H1 (cell line): ENCODE measurements around the gene SEC14L6. TPM values are rescaled to one million over a fixed set of nuclear protein-coding genes. Genes with fewer than 3 reads are reported as not detected.
"Not testable (repeated sequence)": the region's sequence is repeated elsewhere in the genome, so short reads cannot be mapped to it uniquely, and the experiment has no call there.

ENCODE experiments used
- CTCF ChIA-PET: fragments of 300-600 bp; sonication (Branson Sonifier 250); formaldehyde crosslinking; loops from one replicate; lab custom pipeline; 2021; ENCODE audit not compliant: partially characterized antibody; lab: Charles Lee
- POLR2A ChIA-PET: fragments of 300-600 bp; sonication (Branson Sonifier 250); formaldehyde crosslinking; loops from one replicate; lab custom pipeline; 2021; ENCODE audit warnings: inconsistent platforms; ENCODE audit not compliant: partially characterized antibody; lab: Charles Lee
- DNase-seq, 2 experiments: peaks; one replicate each; pipeline versions ENCODE4 v3.0.0 to v3.0.0-alpha.2; 2010 to 2022; ENCODE audit warnings: low spot score in 2 of 2, low read depth in 1 of 2, mixed read lengths in 1 of 2
- FAIRE-seq: peaks from 2 replicates; lab custom pipeline; 2011; peaks lifted over from hg19 to GRCh38; lab: Jason Lieb, UNC
- H2AFZ ChIP-seq: 2 replicates; pipeline ENCODE4 v1.8.1; 2012; ENCODE audit warnings: low read length, inconsistent platforms
- H2AK5ac ChIP-seq: 2 replicates; pipeline ENCODE4 v1.6.1; 2013; ENCODE audit warnings: low read depth, low read length
- H2BK120ac ChIP-seq: replicated peaks from 2 replicates; pipeline ENCODE3; 2013; ENCODE audit warnings: low read depth, low read length, inconsistent platforms
- H2BK12ac ChIP-seq: 2 replicates; pipeline ENCODE4 v1.6.1; 2013; ENCODE audit warnings: low read depth, low read length
- H2BK15ac ChIP-seq: 2 replicates; pipeline ENCODE4 v1.6.1; 2013; ENCODE audit warnings: low read length
- H2BK20ac ChIP-seq: 2 replicates; pipeline ENCODE4 v1.6.1; 2013; ENCODE audit warnings: low read length
- H2BK5ac ChIP-seq: 2 replicates; pipeline ENCODE4 v1.6.1; 2013; ENCODE audit warnings: low read depth, low read length
- H3K14ac ChIP-seq: 2 replicates; pipeline ENCODE4 v1.6.1; 2013; ENCODE audit warnings: inconsistent platforms; ENCODE audit not compliant: insufficient read length
- H3K18ac ChIP-seq: 2 replicates; pipeline ENCODE4 v1.6.1; 2013; ENCODE audit warnings: low read length; ENCODE audit errors: extremely low read depth
- H3K23ac ChIP-seq: 2 replicates; pipeline ENCODE4 v1.6.1; 2013; ENCODE audit warnings: inconsistent platforms; ENCODE audit not compliant: insufficient read length
- H3K23me2 ChIP-seq: 2 replicates; pipeline ENCODE4 v1.6.1; 2013; ENCODE audit warnings: low read depth, low read length
- H3K27ac ChIP-seq: 2 replicates; pipeline ENCODE4 v1.6.1; 2011; ENCODE audit warnings: low read depth, low read length, inconsistent platforms
- H3K27me3 ChIP-seq, 4 experiments: replicated peaks in 1 of 4; 1 replicate in 1 of 4; 2 replicates in 3 of 4; pipeline versions ENCODE4 v1.6.1 to v1.8.1; 2011 to 2013; ENCODE audit warnings: low read length in 3 of 4, mild to moderate bottlenecking in 3 of 4, inconsistent platforms in 2 of 4, mixed read lengths in 2 of 4, moderate library complexity in 1 of 4; ENCODE audit not compliant: control insufficient read depth in 3 of 4, insufficient read depth in 3 of 4; ENCODE audit errors: extremely low read depth in 1 of 4
- H3K36me3 ChIP-seq, 4 experiments: 2 replicates each; pipeline versions ENCODE4 v1.6.1 to v1.8.1; 2011 to 2013; ENCODE audit warnings: mild to moderate bottlenecking in 4 of 4, low read length in 3 of 4, moderate library complexity in 2 of 4, control low read depth in 1 of 4, inconsistent platforms in 1 of 4; ENCODE audit not compliant: insufficient read depth in 4 of 4, control insufficient read depth in 2 of 4
- H3K4ac ChIP-seq: replicated peaks from 2 replicates; pipeline ENCODE3; 2013; ENCODE audit warnings: low read length, low read depth, mixed read lengths, inconsistent platforms; ENCODE audit not compliant: insufficient read length
- H3K4me1 ChIP-seq, 4 experiments: replicated peaks in 1 of 4; 1 replicate in 1 of 4; 2 replicates in 3 of 4; pipeline versions ENCODE4 v1.6.1 to v1.8.1; 2011 to 2013; ENCODE audit warnings: low read length in 3 of 4, inconsistent platforms in 2 of 4, mixed read lengths in 1 of 4; ENCODE audit not compliant: insufficient read depth in 4 of 4, control insufficient read depth in 3 of 4
- H3K4me2 ChIP-seq, 2 experiments: 2 replicates each; pipeline versions ENCODE4 v1.6.1 to v1.8.1; 2011 to 2013; ENCODE audit warnings: low read depth in 2 of 2, low read length in 2 of 2, control low read depth in 1 of 2, inconsistent platforms in 1 of 2, mild to moderate bottlenecking in 1 of 2; ENCODE audit not compliant: insufficient read depth in 1 of 2
- H3K4me3 ChIP-seq, 4 experiments: fragments of 200-600, 300-600 bp in 1 of 4; sonication (generic), shearing (Covaris generic), sonication (Bioruptor Twin) in 1 of 4; 2 replicates each; pipeline versions ENCODE4 v1.5.1 to v1.8.1; 2011 to 2016; ENCODE audit warnings: low read length in 4 of 4, low read depth in 3 of 4, control low read depth in 2 of 4, inconsistent platforms in 2 of 4, mild to moderate bottlenecking in 2 of 4, mixed read lengths in 1 of 4, moderate library complexity in 1 of 4; ENCODE audit not compliant: insufficient read depth in 2 of 4; ENCODE audit errors: extremely low read depth in 1 of 4
- H3K56ac ChIP-seq: replicated peaks from 2 replicates; pipeline ENCODE3; 2013; ENCODE audit warnings: low read depth, mild to moderate bottlenecking, mixed read lengths, low read length, inconsistent platforms; ENCODE audit not compliant: insufficient read length
- H3K79me1 ChIP-seq: 2 replicates; pipeline ENCODE4 v1.6.1; 2013; ENCODE audit warnings: low read depth, low read length, control low read depth
- H3K79me2 ChIP-seq, 2 experiments: 2 replicates each; pipeline versions ENCODE4 v1.6.1 to v1.8.1; 2012 to 2013; ENCODE audit warnings: low read length in 2 of 2, mild to moderate bottlenecking in 2 of 2, inconsistent platforms in 1 of 2; ENCODE audit not compliant: insufficient read depth in 2 of 2, control insufficient read depth in 1 of 2
- H3K9ac ChIP-seq, 4 experiments: replicated peaks in 1 of 4; 1 replicate in 1 of 4; 2 replicates in 3 of 4; pipeline versions ENCODE4 v1.6.1 to v1.8.1; 2011 to 2013; ENCODE audit warnings: low read depth in 3 of 4, low read length in 3 of 4, control low read depth in 2 of 4, mild to moderate bottlenecking in 2 of 4, moderate library complexity in 2 of 4, inconsistent platforms in 1 of 4; ENCODE audit errors: extremely low read depth in 1 of 4
- H3K9me3 ChIP-seq, 2 experiments: 2 replicates each; pipeline versions ENCODE4 v1.6.1 to v1.8.1; 2012 to 2013; ENCODE audit warnings: mild to moderate bottlenecking in 2 of 2, moderate library complexity in 2 of 2, control low read depth in 1 of 2, inconsistent platforms in 1 of 2, low read depth in 1 of 2, low read length in 1 of 2, mixed read lengths in 1 of 2; ENCODE audit not compliant: insufficient read depth in 2 of 2
- H4K20me1 ChIP-seq, 2 experiments: replicated peaks in 1 of 2; 2 replicates each; pipeline versions ENCODE3 to v1.8.1; 2011 to 2013; ENCODE audit warnings: inconsistent platforms in 2 of 2, low read length in 2 of 2, mild to moderate bottlenecking in 1 of 2; ENCODE audit not compliant: insufficient read depth in 2 of 2, control insufficient read depth in 1 of 2
- H4K5ac ChIP-seq: 2 replicates; pipeline ENCODE4 v1.6.1; 2013; ENCODE audit warnings: low read length, low read depth, mixed read lengths, inconsistent platforms; ENCODE audit not compliant: insufficient read length
- H4K8ac ChIP-seq: 2 replicates; pipeline ENCODE4 v1.8.0; 2013; ENCODE audit warnings: mild to moderate bottlenecking, moderate library complexity, low read length, inconsistent platforms; ENCODE audit not compliant: insufficient read depth; ENCODE audit errors: extremely low read depth
- H4K91ac ChIP-seq: replicated peaks from 2 replicates; pipeline ENCODE3; 2013; ENCODE audit warnings: low read length, mixed read lengths, inconsistent platforms; ENCODE audit not compliant: insufficient read length
- WGBS, 2 experiments: shearing (Covaris generic) in 1 of 2; methylation state at CpG; one replicate each; pipeline versions ENCODE4 v1.1.6 to v1.1.7; 2013 to 2015; ENCODE audit warnings: low lambda C conversion rate in 2 of 2, mixed read lengths in 2 of 2, inconsistent platforms in 1 of 2, low coverage in 1 of 2, missing lambda C conversion rate in 1 of 2; ENCODE audit not compliant: insufficient replicate concordance in 2 of 2, insufficient coverage in 1 of 2, insufficient read length in 1 of 2; ENCODE audit errors: extremely low coverage in 1 of 2, missing lambda C conversion rate in 1 of 2; 5-methylcytosine and 5-hydroxymethylcytosine counted together
- polyA plus RNA-seq, 7 experiments: library from polyadenylated mRNA; depleted of rRNA in 3 of 7; stranded (reverse) in 5 of 7; unstranded in 2 of 7; fragments of >200 nt in 5 of 7; fragments of 200-250 nt in 2 of 7; gene quantifications; 1 replicate in 5 of 7; 2 replicates in 1 of 7; 4 replicates in 1 of 7; pipeline versions ENCODE4 v1.2.1 to v1.2.3, GENCODE V29; 2011 to 2013; ENCODE audit warnings: missing spikeins in 2 of 7, mixed read lengths in 2 of 7
- total RNA-seq: library from RNA; stranded (reverse); fragmentation: NEBNext Ultra II Directional; extraction: Animal tissue kit (Norgen Biotek cat#: 25700); gene quantifications from 2 replicates; pipeline ENCODE4 v1.2.1, GENCODE V29; 2021

SEC14L6 gene
- total and polyA plus RNA-seq, 2 of the 8 experiments (the other 6 are each of a cell fraction or from before 2014, with no cell fraction given): 0.63 to 2.1 TPM

GRCh38 chr22:30551813-30552212 lies 5.3 kb upstream of the SEC14L6 start:
- not testable (repeated sequence) for H4K20me1 ChIP-seq, DNase-seq, H2BK15ac ChIP-seq, H3K4ac ChIP-seq, H3K27ac ChIP-seq, H2BK5ac ChIP-seq, H3K36me3 ChIP-seq, FAIRE-seq, H2AK5ac ChIP-seq, H3K18ac ChIP-seq, H3K14ac ChIP-seq, H3K9ac ChIP-seq, H3K23me2 ChIP-seq, H3K56ac ChIP-seq, H4K91ac ChIP-seq, H3K79me2 ChIP-seq, H3K4me3 ChIP-seq, H2BK12ac ChIP-seq, H3K27me3 ChIP-seq, H3K4me2 ChIP-seq, H3K23ac ChIP-seq, H4K8ac ChIP-seq, H3K4me1 ChIP-seq, H3K79me1 ChIP-seq, H2BK120ac ChIP-seq, H2BK20ac ChIP-seq, H4K5ac ChIP-seq, H2AFZ ChIP-seq, H3K9me3 ChIP-seq
- POLR2A ChIA-PET: interaction anchor here (0.6 kb wide), 1 partner anchor 8 kb away, joined by 3 read pairs; no protein-coding TSS in a partner anchor
- CTCF ChIA-PET: interaction anchor here (3.4 kb wide), 1 partner anchor 11 kb away, joined by 9 read pairs; no protein-coding TSS in a partner anchor
- WGBS, 2 experiments: 91% methylated on average over 3 of the region's 3 CpGs; no CpG with 5 or more reads in 1 of the 2 experiments
